WERI-Rb-1 (cell line): ENCODE data around the gene PPP1R12C.

Experiments
- DNase-seq: peaks from one replicate; pipeline ENCODE4 v3.0.0-alpha.2; 2020
- H3K27ac ChIP-seq: fragments of 250-450 bp; sonication (Bioruptor Pico); 2 replicates; pipeline ENCODE4 v1.5.1; 2020; ENCODE audit warnings: mild to moderate bottlenecking, moderate library complexity
- H3K27me3 ChIP-seq: fragments of 250-450 bp; sonication (Bioruptor Pico); 2 replicates; pipeline ENCODE4 v1.5.1; 2021; ENCODE audit warnings: mild to moderate bottlenecking, low read depth, moderate library complexity; ENCODE audit not compliant: insufficient read depth, severe bottlenecking
- H3K36me3 ChIP-seq: fragments of 250-450 bp; sonication (Bioruptor Pico); 2 replicates; pipeline ENCODE4 v1.5.1; 2020; ENCODE audit warnings: mild to moderate bottlenecking, moderate library complexity
- H3K4me3 ChIP-seq: 2 replicates; pipeline ENCODE4 v1.5.1; 2011; ENCODE audit warnings: low read depth, mild to moderate bottlenecking, control low read depth, low read length
- H3K9me3 ChIP-seq: fragments of 250-450 bp; sonication (Bioruptor Pico); 2 replicates; pipeline ENCODE4 v1.5.1; 2021; ENCODE audit warnings: mild to moderate bottlenecking, moderate library complexity; ENCODE audit not compliant: severe bottlenecking
- CTCF ChIP-seq: IDR thresholded peaks from 2 replicates; pipeline ENCODE4 v1.5.1; 2011; ENCODE audit warnings: low read depth, mild to moderate bottlenecking, control low read depth, inconsistent platforms, low read length

PPP1R12C gene

GRCh38 chr19:55137915-55138314 lies 20.5 kb upstream of the PPP1R12C start:
- Histone ChIP-seq H3K27me3 (no peaks in the 10 kb centered on the region), H3K36me3 (peaks cover 24% of the 10 kb centered on the region)

GRCh38 chr19:55136399-55137102 lies 19.1 kb upstream of the PPP1R12C start:
- H3K4me3 ChIP-seq = no peak overlapping the region
- peaks cover 27% of the 10 kb centered on the region for H3K36me3 ChIP-seq
- no peak for TF ChIP-seq CTCF
- DNase-seq = no peak
- no peaks in the 10 kb centered on the region for H3K27me3 ChIP-seq
- H3K27ac ChIP-seq = no peak overlapping the region
- no peaks in the 10 kb centered on the region for H3K9me3 ChIP-seq

More at GRCh38 chr19:55137915-55138314, 20.5 kb upstream of the PPP1R12C start:
- Histone ChIP-seq H3K9me3 (peaks cover 2% of the 10 kb centered on the region), H3K4me3 (no peak overlapping the region), H3K27ac (no peak overlapping the region)
- DNase-seq = no peak
- no peak for TF ChIP-seq CTCF

GRCh38 chr19:55134736-55135135 lies 17.3 kb upstream of the PPP1R12C start:
- H3K9me3 ChIP-seq = no peaks in the 10 kb centered on the region
- TF ChIP-seq CTCF = no peak
- peaks cover 17% of the 10 kb centered on the region for H3K36me3 ChIP-seq
- H3K27ac ChIP-seq = no peak overlapping the region
- no peak for DNase-seq
- H3K4me3 ChIP-seq = no peak overlapping the region
- no peaks in the 10 kb centered on the region for H3K27me3 ChIP-seq

GRCh38 chr19:55133639-55134444 lies 16.4 kb upstream of the PPP1R12C start:
- peak; percentile 65 for DNase-seq
- H3K4me3 ChIP-seq = no peak overlapping the region
- H3K9me3 ChIP-seq = no peaks in the 10 kb centered on the region
- H3K27ac ChIP-seq = no peak overlapping the region
- no peak for TF ChIP-seq CTCF
- no peaks in the 10 kb centered on the region for H3K27me3 ChIP-seq
- H3K36me3 ChIP-seq = peaks cover 17% of the 10 kb centered on the region

GRCh38 chr19:55132453-55133129 lies 15.2 kb upstream of the PPP1R12C start:
- peaks cover 17% of the 10 kb centered on the region for H3K36me3 ChIP-seq
- no peaks in the 10 kb centered on the region for H3K9me3 ChIP-seq
- H3K27ac ChIP-seq = no peak overlapping the region
- no peak for TF ChIP-seq CTCF
- no peak overlapping the region for H3K4me3 ChIP-seq
- DNase-seq = no peak
- no peaks in the 10 kb centered on the region for H3K27me3 ChIP-seq
